Spleen (tissue), 13 donors: Measurements from ENCODE around the gene CCIN. TPM values are rescaled to one million over a fixed set of nuclear protein-coding genes. Genes with fewer than 3 reads are reported as not detected.

Source experiments
- DNase-seq: peaks from one replicate; pipeline ENCODE4 v3.0.0-alpha.2; 2020
- H3K27ac ChIP-seq, 8 donors: fragments of 200-600 bp; sonication (generic) in 7 of 8; 1 replicate in 4 of 8; 2 replicates in 4 of 8; pipeline versions ENCODE4 v1.5.0 to v1.8.0; 2016 to 2021; ENCODE audit warnings: inconsistent platforms in 4 of 8, mild to moderate bottlenecking in 4 of 8, moderate library complexity in 1 of 8
- H3K27me3 ChIP-seq, 7 donors: fragments of 200-600 bp; sonication (generic) in 6 of 7; replicated peaks in 1 of 7; 1 replicate in 4 of 7; 2 replicates in 3 of 7; pipeline versions ENCODE4 v1.5.0 to v1.8.0; 2016 to 2021; ENCODE audit warnings: inconsistent platforms in 3 of 7, mild to moderate bottlenecking in 1 of 7
- H3K36me3 ChIP-seq, 6 donors: fragments of 200-600 bp; sonication (generic) in 5 of 6; 1 replicate in 4 of 6; 2 replicates in 2 of 6; pipeline versions ENCODE4 v1.5.0 to v1.8.0; 2016 to 2021; ENCODE audit warnings: inconsistent platforms in 2 of 6
- H3K4me1 ChIP-seq, 6 donors: fragments of 200-600 bp; sonication (generic) in 5 of 6; 1 replicate in 3 of 6; 2 replicates in 3 of 6; pipeline versions ENCODE4 v1.5.0 to v1.8.0; 2016 to 2021; ENCODE audit warnings: inconsistent platforms in 3 of 6
- H3K4me3 ChIP-seq, 8 donors: fragments of 200-600 bp; sonication (generic) in 7 of 8; 1 replicate in 4 of 8; 2 replicates in 4 of 8; pipeline versions ENCODE4 v1.5.0 to v1.8.0; 2016 to 2021; ENCODE audit warnings: inconsistent platforms in 4 of 8, mild to moderate bottlenecking in 4 of 8, moderate library complexity in 2 of 8
- H3K9me3 ChIP-seq, 8 donors: fragments of 200-600 bp; sonication (generic) in 7 of 8; 1 replicate in 4 of 8; 2 replicates in 4 of 8; pipeline versions ENCODE4 v1.5.0 to v1.8.0; 2016 to 2021; ENCODE audit warnings: inconsistent platforms in 4 of 8
- POLR2A ChIP-seq, 3 donors: fragments of 450-650 bp; IDR thresholded peaks; one replicate each; pipeline ENCODE4 v1.5.1; 2017; ENCODE audit warnings: antibody characterized with exemption in 3 of 3, mild to moderate bottlenecking in 1 of 3
- POLR2AphosphoS5 ChIP-seq, 3 donors: sonication (generic); formaldehyde crosslinking; IDR thresholded peaks; one replicate each; pipeline ENCODE4 v1.5.1; 2017; ENCODE audit warnings: antibody characterized with exemption in 3 of 3
- WGBS, 5 donors: extraction: QIAGEN DNeasy Blood & Tissue Kit in 3 of 5; methylation state at CpG; one replicate each; pipeline versions ENCODE4 v1.1.5 to v1.1.7; 2013 to 2018; 5-methylcytosine and 5-hydroxymethylcytosine counted together
- intact Hi-C: fragments of 100-400 bp; cut with DNase I; formaldehyde crosslinking; loops from one replicate; pipeline ENCODE4 v1.15.0; 2023; ENCODE audit warnings: low total_unique reads
- long read RNA-seq, 2 donors: transcript quantifications; one replicate each; lab custom pipeline, GENCODE V29; 2026
- polyA plus RNA-seq, 3 donors: library from polyadenylated mRNA; stranded (reverse); fragments of 200-250 nt; gene quantifications; one replicate each; pipeline ENCODE4 v1.2.1, GENCODE V29; 2013
- total RNA-seq, 7 donors: library from RNA; depleted of rRNA in 3 of 7; stranded (reverse); fragments of >200 nt in 3 of 7; fragmentation: NEBNext Ultra II Directional in 4 of 7; extraction: Animal tissue kit (Norgen Biotek cat#: 25700) in 4 of 7; gene quantifications; one replicate each; pipeline versions ENCODE4 v1.1.0 to v1.2.1, GENCODE V29; 2016 to 2021
- TF ChIP-seq, protein P1 (sequence below), 11 experiments: fragments of 200-600 bp in 7 of 11; fragments of 450-650 bp in 4 of 11; sonication (generic) in 4 of 11; IDR thresholded peaks in 8 of 11; conservative IDR thresholded peaks in 3 of 11; 1 replicate in 7 of 11; 2 replicates in 4 of 11; pipeline versions ENCODE4 v1.4.0 to v1.8.0; 2016 to 2021; ENCODE audit warnings: antibody characterized with exemption in 11 of 11, inconsistent platforms in 4 of 11, mild to moderate bottlenecking in 1 of 11
- donor health status: healthy with polysubstance abuse.
- donor health status: DM: no; HTN: no; CAD: no; lungs with moderate emphysema.
- donor health status: DM: no; HTN: no; CAD: no.
- donor health status: Bipolar disorder and iron deficiency.
- donor health status: healthy.
- donor health status: DM: no; HTN: no; CAD: no.
- donor health status: DM: yes; HTN: yes; CAD: no.

CCIN gene
- total RNA-seq (1 to 10 TPM in 1 of 7 donors, under 1 TPM in 3, not detected in 3; 0.13 to 1.0 (median 0.46) TPM), polyA plus RNA-seq (under 1 TPM; 0.03 to 0.09 (median 0.03) TPM)
- long read RNA-seq, donor 1: 0 reads
- long read RNA-seq, donor 2: 0 reads

DNA sequence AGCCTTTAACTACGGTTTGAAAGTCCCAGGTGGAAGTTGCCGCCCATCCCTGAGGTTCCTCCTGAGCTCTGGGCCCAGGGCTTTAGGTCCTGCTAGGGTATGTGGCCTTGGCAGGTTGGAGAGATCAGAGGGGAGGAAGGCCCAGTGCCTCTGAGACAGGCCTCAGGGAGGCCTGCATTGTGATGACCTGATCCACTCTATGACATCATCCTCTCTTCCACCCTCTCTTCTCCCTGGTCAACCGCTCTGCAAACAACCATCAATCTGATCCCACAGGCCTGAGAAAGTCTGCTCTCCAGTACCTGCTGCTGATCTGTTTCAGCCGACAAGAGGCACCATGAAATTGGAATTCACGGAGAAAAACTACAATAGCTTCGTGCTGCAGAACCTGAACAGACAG is at the start of gene CCIN:
TSS of gene CCIN (plus strand) at position 223 of the 400 bp plus-strand sequence. CDS start at position 338, 115 bp downstream.
- no peaks in the 10 kb centered on the region for H3K36me3 ChIP-seq
- H3K9me3 ChIP-seq: no peaks in the 10 kb centered on the region
- WGBS, 5 donors: 84 to 97% (median 88%) methylated on average over 6 of the region's 6 CpGs
- intact Hi-C loops: loop anchor here (2.0 kb wide), 1 partner anchor 66 kb away; no protein-coding TSS in a partner anchor
- no peak for DNase-seq
- TF ChIP-seq POLR2AphosphoS5 (IDR thresholded peaks at IDR 0.05) (no peak), POLR2A (IDR thresholded peaks at IDR 0.05) (no peak)
- TF ChIP-seq, protein P1, sequence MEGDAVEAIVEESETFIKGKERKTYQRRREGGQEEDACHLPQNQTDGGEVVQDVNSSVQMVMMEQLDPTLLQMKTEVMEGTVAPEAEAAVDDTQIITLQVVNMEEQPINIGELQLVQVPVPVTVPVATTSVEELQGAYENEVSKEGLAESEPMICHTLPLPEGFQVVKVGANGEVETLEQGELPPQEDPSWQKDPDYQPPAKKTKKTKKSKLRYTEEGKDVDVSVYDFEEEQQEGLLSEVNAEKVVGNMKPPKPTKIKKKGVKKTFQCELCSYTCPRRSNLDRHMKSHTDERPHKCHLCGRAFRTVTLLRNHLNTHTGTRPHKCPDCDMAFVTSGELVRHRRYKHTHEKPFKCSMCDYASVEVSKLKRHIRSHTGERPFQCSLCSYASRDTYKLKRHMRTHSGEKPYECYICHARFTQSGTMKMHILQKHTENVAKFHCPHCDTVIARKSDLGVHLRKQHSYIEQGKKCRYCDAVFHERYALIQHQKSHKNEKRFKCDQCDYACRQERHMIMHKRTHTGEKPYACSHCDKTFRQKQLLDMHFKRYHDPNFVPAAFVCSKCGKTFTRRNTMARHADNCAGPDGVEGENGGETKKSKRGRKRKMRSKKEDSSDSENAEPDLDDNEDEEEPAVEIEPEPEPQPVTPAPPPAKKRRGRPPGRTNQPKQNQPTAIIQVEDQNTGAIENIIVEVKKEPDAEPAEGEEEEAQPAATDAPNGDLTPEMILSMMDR (IDR thresholded peaks at IDR 0.05 in 8 of 11, conservative IDR thresholded peaks at IDR 0.05 in 3 of 11): no peak
- peaks cover 5 to 29% (median 14%) of the 10 kb centered on the region in 6 donors for H3K4me1 ChIP-seq
- peaks cover 0 to 6% (median 0%) of the 10 kb centered on the region in 7 donors for H3K27me3 ChIP-seq
- no peak within 1 kb of the TSS for H3K4me3 ChIP-seq
- no peak within 1 kb of the TSS for H3K27ac ChIP-seq

DNA sequence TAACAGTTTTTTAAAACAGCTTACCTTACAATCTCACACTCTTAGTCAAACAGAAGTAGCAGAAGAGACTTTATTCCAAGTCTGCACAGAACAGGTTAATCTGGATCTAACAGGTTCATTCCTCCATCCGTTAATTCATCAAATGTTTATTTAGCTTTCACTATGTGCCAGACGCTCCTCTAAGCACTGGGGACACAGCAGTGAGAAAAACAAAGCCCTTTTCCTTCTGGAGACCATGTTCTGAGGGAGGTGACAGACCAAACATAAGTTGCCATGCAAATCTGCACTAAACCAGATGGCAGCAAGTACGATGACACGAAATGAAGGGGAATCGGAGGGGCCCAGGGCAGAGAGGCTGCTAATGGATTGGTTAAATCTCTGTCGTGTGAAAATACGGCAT is 49.7 kb upstream of the CCIN start:
- H3K4me1 ChIP-seq: peaks cover 0 to 16% (median 0%) of the 10 kb centered on the region in 6 donors
- H3K9me3 ChIP-seq: no peaks in the 10 kb centered on the region
- no peak for DNase-seq
- peaks cover 0 to 65% (median 9%) of the 10 kb centered on the region in 6 donors for H3K36me3 ChIP-seq
- H3K27me3 ChIP-seq: no peaks in the 10 kb centered on the region
- no peak overlapping the region for H3K4me3 ChIP-seq
- WGBS, 5 donors: 94 to 95% (median 94%) methylated on average over 7 of the region's 7 CpGs
- no peak overlapping the region for H3K27ac ChIP-seq
- intact Hi-C loops: no loop called here
- TF ChIP-seq POLR2AphosphoS5 (IDR thresholded peaks at IDR 0.05) (no peak), POLR2A (IDR thresholded peaks at IDR 0.05) (no peak)
- TF ChIP-seq, protein P1 (IDR thresholded peaks at IDR 0.05 in 8 of 11, conservative IDR thresholded peaks at IDR 0.05 in 3 of 11): no peak

DNA sequence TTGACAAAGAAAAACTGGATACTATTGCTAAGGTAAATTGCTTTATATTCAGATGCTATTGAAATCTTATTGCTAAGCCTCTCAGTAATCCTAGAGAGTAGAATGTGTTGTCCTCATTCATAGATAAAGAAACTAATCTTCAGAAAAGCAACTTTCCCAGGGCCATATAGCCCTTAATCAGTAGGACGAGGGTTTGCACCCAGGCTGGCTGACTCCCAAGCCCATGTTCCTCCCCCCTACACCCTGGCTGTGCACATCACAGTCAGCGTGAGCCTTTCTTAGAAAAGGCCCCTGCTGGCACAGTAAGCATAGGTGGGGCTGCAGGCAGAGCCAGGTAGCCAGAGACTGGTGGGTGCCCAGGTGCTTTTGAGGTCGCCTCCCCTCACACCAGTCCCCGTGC is 48.5 kb upstream of the CCIN start:
- no peaks in the 10 kb centered on the region for H3K27me3 ChIP-seq
- no peak overlapping the region for H3K4me3 ChIP-seq
- 88 to 97% (median 93%) methylated on average over 3 to 4 of the region's 4 CpGs for WGBS, 5 donors
- H3K36me3 ChIP-seq: peaks cover 0 to 65% (median 9%) of the 10 kb centered on the region in 6 donors
- H3K9me3 ChIP-seq: no peaks in the 10 kb centered on the region
- no peak for DNase-seq
- TF ChIP-seq POLR2A (IDR thresholded peaks at IDR 0.05): no peak
- TF ChIP-seq, protein P1 (IDR thresholded peaks at IDR 0.05 in 8 of 11, conservative IDR thresholded peaks at IDR 0.05 in 3 of 11): no peak
- no peak for TF ChIP-seq POLR2AphosphoS5 (IDR thresholded peaks at IDR 0.05)
- peaks cover 0 to 18% (median 0%) of the 10 kb centered on the region in 6 donors for H3K4me1 ChIP-seq
- no peak overlapping the region for H3K27ac ChIP-seq
- intact Hi-C loops: no loop called here

DNA sequence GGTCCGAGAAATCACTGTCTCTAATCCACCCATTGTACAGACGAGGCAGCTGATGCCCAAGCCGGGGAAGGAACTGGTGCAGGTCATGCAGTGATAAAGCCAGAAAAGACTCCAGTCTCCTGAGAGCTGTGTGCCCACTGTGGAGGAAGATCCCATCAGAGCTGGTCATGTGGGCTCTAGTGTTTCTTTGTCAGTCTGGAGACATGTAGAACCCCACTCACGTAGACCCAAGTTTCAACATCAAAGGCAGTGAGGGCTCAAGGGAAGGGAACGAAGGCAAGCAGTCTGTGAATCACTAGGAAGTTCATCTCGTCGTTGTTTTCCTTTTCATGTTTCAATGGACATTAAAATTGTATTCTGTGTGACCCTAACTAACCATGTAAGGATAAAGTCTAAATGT is 47.2 kb upstream of the CCIN start:
- intact Hi-C loops: no loop called here

More for the DNA sequence above, 47.2 kb upstream of the CCIN start:
- Histone ChIP-seq H3K9me3 (no peaks in the 10 kb centered on the region), H3K27me3 (no peaks in the 10 kb centered on the region), H3K27ac (no peak overlapping the region), H3K4me1 (peaks cover 0 to 30% (median under 1%) of the 10 kb centered on the region in 6 donors), H3K4me3 (no peak overlapping the region), H3K36me3 (peaks cover 0 to 61% (median 9%) of the 10 kb centered on the region in 6 donors)
- 79 to 92% (median 86%) methylated on average over 7 of the region's 7 CpGs for WGBS, 5 donors
- no peak for DNase-seq
- TF ChIP-seq, protein P1 (IDR thresholded peaks at IDR 0.05 in 8 of 11, conservative IDR thresholded peaks at IDR 0.05 in 3 of 11): no peak
- TF ChIP-seq POLR2A (IDR thresholded peaks at IDR 0.05): no peak
- TF ChIP-seq POLR2AphosphoS5 (IDR thresholded peaks at IDR 0.05): no peak
